NB4 (cell line): ENCODE results near the gene MGMT.

Experiments used
- DNase-seq: peaks from one replicate; pipeline ENCODE4 v3.0.0; 2010; ENCODE audit warnings: low read depth
- H3K4me3 ChIP-seq: one replicate; pipeline ENCODE4 v1.5.1; 2011; ENCODE audit warnings: mild to moderate bottlenecking, low read depth, low read length, moderate library complexity
- MYC ChIP-seq: IDR thresholded peaks from 2 replicates; pipeline ENCODE4 v1.6.1; 2011; ENCODE audit warnings: low read depth, low read length
- POLR2A ChIP-seq: IDR thresholded peaks from 2 replicates; pipeline ENCODE4 v1.6.1; 2011; ENCODE audit warnings: mild to moderate bottlenecking; ENCODE audit not compliant: insufficient read length; ENCODE audit errors: extremely low read depth
- TF ChIP-seq, protein P1 (sequence below): IDR thresholded peaks from 2 replicates; pipeline ENCODE4 v1.6.1; 2011; ENCODE audit warnings: low read depth, low read length
- TF ChIP-seq, protein P2 (sequence below): IDR thresholded peaks from one replicate; pipeline ENCODE4 v1.5.1; 2012; ENCODE audit warnings: low read depth, low read length

The MGMT gene

DNA sequence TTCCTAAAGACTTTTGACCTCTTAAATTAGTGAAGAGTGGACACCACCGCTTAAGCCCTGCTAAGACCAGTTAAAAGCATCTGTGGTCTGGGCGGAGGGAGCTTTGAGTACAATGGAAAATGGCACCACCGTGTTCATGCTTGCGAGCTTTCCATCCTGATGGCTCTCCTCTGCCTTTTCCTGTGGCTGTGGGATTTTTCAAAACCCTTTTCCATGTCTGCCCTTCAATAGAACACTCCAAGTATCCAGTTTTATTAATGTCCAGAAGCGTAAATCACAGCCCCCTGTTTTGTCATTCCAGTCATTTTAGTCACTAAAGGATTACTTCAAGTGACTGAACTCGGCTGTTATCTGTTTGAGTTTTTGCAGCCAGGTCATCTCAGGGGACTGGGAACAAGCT lies 181.8 kb downstream of the MGMT start:
- DNase-seq, result no peak
- H3K4me3 ChIP-seq, result no peak overlapping the region
- TF ChIP-seq POLR2A (no peak), MYC (no peak)
- TF ChIP-seq, protein P1, sequence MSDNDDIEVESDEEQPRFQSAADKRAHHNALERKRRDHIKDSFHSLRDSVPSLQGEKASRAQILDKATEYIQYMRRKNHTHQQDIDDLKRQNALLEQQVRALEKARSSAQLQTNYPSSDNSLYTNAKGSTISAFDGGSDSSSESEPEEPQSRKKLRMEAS, result no peak
- TF ChIP-seq, protein P2, sequence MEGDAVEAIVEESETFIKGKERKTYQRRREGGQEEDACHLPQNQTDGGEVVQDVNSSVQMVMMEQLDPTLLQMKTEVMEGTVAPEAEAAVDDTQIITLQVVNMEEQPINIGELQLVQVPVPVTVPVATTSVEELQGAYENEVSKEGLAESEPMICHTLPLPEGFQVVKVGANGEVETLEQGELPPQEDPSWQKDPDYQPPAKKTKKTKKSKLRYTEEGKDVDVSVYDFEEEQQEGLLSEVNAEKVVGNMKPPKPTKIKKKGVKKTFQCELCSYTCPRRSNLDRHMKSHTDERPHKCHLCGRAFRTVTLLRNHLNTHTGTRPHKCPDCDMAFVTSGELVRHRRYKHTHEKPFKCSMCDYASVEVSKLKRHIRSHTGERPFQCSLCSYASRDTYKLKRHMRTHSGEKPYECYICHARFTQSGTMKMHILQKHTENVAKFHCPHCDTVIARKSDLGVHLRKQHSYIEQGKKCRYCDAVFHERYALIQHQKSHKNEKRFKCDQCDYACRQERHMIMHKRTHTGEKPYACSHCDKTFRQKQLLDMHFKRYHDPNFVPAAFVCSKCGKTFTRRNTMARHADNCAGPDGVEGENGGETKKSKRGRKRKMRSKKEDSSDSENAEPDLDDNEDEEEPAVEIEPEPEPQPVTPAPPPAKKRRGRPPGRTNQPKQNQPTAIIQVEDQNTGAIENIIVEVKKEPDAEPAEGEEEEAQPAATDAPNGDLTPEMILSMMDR, result no peak

DNA sequence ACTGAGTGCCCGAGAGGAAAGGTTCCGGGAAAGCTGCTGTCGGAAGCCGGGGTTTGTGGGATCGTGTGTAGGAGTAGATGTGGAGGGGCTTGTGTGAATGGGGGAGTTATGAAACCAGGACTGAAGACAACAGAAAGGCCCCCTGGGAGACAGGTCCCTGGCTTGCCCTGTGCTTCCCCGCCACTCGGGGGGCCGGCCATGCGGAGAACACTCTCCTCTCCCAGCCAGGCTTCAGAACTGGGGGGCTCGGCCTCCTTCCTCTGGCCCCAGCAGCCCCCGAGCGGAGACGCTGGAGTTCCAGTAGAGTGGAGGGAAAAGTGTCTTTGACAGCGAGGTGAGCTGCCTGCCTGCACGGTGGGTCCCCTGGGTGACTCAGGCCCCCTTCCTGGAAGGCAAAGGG lies 185.0 kb downstream of the MGMT start:
- DNase-seq, result no peak
- H3K4me3 ChIP-seq, result no peak overlapping the region
- TF ChIP-seq, protein P2, result no peak
- TF ChIP-seq POLR2A (no peak), MYC (no peak)
- TF ChIP-seq, protein P1, result no peak

DNA sequence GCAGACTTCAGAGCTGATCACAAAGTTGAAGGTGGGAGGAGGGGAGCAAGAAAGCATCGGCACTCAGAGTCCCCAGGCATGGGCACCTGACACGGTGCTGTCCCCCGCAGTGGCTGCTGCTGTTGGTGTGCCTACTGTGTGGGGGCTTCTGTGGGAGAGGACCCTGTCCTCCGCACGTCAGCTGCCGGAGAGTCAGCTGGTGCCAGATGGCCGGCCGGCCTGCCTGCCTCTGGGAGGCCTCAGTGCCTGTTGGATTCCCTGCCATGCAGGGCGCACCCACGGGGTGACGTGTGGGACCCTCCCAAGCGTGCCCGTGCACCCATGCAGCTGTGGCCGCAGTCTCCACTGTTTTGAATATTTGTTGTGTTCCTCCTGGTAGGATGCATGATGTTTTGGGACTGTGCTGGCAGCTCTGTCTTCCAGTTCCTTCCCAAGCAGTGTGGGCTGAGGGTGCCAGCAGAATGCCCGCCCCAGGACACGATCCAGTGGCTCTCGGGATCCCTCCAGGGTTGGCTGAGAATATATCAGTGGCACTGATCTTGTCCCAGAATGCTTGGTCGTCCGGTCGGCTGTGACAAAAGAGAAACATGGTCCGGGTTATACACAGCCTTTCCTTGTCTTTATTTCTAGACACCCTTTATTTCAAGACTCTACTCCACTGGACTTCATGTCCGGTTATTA lies 185.6 kb downstream of the MGMT start:
- no peak overlapping the region for H3K4me3 ChIP-seq
- TF ChIP-seq, protein P2, result no peak
- TF ChIP-seq MYC, result no peak
- TF ChIP-seq, protein P1, result no peak
- TF ChIP-seq POLR2A, result no peak
- no peak for DNase-seq

DNA sequence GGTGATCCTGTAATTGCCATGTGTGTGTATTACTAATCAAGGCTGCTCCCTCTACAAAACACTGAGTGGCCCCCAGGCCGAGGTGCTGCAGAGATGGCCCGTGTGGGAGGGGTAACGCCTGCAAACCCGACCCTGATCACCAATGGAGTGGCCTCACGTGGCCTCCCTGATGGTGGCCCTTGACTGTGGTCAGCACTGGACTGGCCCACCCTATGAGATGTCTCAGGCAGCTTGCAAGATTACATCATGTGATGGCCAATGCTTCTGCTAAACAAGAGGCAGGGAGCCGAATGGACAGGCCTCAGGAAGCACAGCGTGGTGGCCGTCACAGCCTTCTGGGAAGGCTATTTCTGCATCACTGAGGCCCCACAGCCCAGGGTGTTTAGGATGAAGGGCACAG lies 186.4 kb downstream of the MGMT start:
- no peak overlapping the region for H3K4me3 ChIP-seq
- no peak for DNase-seq
- TF ChIP-seq MYC, result no peak
- TF ChIP-seq POLR2A, result no peak
- TF ChIP-seq, protein P2, result no peak
- TF ChIP-seq, protein P1, result no peak

DNA sequence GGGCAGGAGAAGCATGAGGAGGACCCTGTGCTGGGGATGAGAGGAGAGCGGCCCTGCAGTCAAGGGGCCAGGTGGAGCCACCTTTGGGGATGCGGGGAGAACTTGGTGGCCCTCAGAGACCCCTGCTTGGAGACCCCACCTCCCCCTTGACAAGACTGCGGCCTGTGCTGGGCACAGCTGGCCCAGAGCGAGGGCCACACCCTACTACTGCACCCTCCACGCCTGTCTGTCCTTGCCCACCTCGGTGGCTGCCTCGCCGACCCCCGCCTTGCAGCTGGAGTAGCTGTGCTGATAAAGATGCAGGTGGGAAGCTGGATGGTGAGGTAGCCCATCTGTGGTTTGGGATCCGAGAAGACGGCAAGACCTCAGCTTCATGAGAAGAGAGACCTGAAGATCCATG lies 186.8 kb downstream of the MGMT start:
- no peak for DNase-seq
- TF ChIP-seq, protein P2, result no peak
- no peak for TF ChIP-seq POLR2A
- no peak for TF ChIP-seq MYC
- TF ChIP-seq, protein P1, result no peak
- no peak overlapping the region for H3K4me3 ChIP-seq

DNA sequence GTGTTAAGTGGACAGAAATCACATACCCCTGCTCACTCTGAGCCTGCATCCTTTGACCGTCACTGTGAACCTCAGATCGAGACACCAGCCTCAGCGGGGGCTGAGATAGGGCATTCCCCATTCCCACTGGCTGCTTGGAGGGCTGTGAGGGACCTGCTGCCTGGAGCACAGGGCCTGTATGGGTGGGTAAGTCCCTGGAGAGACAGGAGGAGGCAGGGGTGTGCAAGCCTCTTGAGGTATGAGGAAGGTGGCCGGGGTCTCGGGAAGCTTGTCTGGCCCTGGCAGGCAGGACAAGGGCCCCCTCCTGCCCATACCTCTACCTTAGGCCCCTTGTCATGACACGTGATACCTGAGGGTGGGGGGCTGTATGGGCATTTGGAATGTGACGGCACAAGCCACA lies 187.4 kb downstream of the MGMT start:
- DNase-seq, result no peak
- no peak overlapping the region for H3K4me3 ChIP-seq
- TF ChIP-seq POLR2A (no peak), MYC (no peak)
- TF ChIP-seq, protein P2, result no peak
